ENCODE data around the gene EFNA3. TPM values are rescaled to one million over a fixed set of nuclear protein-coding genes. Genes with fewer than 3 reads are reported as not detected.
A peak's percentile ranks its signal among the peaks of the same experiment; 100 is the strongest.

The EFNA3 gene
- total RNA-seq, 1 donor from 2014 or later, result 9.8 TPM

- no peak for FAIRE-seq
- peak; percentile 78 to 88 for DNase-seq (ENCODE audit: low spot score in 2 of 2)
Measured at GRCh38 chr1:155044812-155045657, 33.6 kb upstream of the EFNA3 start.

- FAIRE-seq (no peak), DNase-seq (ENCODE audit: low spot score in 2 of 2) (no peak)
Measured at GRCh38 chr1:155048449-155049334, 29.9 kb upstream of the EFNA3 start.

- FAIRE-seq, result no peak
- DNase-seq (ENCODE audit: low spot score in 2 of 2), result no peak
Measured at GRCh38 chr1:155049651-155050559, 28.7 kb upstream of the EFNA3 start.

- DNase-seq (ENCODE audit: low spot score in 2 of 2) (peak; percentile 98 to 99), FAIRE-seq (no peak)
Measured at GRCh38 chr1:155050560-155051341, 27.9 kb upstream of the EFNA3 start, which contains the start of gene ADAM15. Gene ADAM15 (plus strand): TSS chr1:155051316. CDS start chr1:155051387, 71 bp downstream.

GRCh38 chr1:155051342-155051776 is 27.3 kb upstream of the EFNA3 start:
- FAIRE-seq, result no peak
- DNase-seq (ENCODE audit: low spot score in 2 of 2), result peak; percentile 35 to 52

GRCh38 chr1:155051777-155052398 is 26.7 kb upstream of the EFNA3 start:
- DNase-seq (ENCODE audit: low spot score in 2 of 2), result peak; percentile 64 to 68

GRCh38 chr1:155052439-155053395 is 25.9 kb upstream of the EFNA3 start:
- FAIRE-seq, result no peak

More at GRCh38 chr1:155051777-155052398, 26.7 kb upstream of the EFNA3 start:
- no peak for FAIRE-seq

GRCh38 chr1:155053531-155054105 is 25.0 kb upstream of the EFNA3 start:
- FAIRE-seq (no peak), DNase-seq (ENCODE audit: low spot score in 2 of 2) (no peak)

More at GRCh38 chr1:155052439-155053395, 25.9 kb upstream of the EFNA3 start:
- DNase-seq (ENCODE audit: low spot score in 2 of 2), result peak in 1 of 2 donors; percentile 37

- FAIRE-seq (no peak), DNase-seq (ENCODE audit: low spot score in 2 of 2) (no peak)
Measured at GRCh38 chr1:155057104-155057503, 21.5 kb upstream of the EFNA3 start.

GRCh38 chr1:155057788-155058211 is 20.8 kb upstream of the EFNA3 start:
- FAIRE-seq (no peak), DNase-seq (ENCODE audit: low spot score in 2 of 2) (no peak)

- DNase-seq (ENCODE audit: low spot score in 2 of 2) (no peak), FAIRE-seq (no peak)
Measured at GRCh38 chr1:155060736-155061135, 17.9 kb upstream of the EFNA3 start.

GRCh38 chr1:155061381-155062150 is 17.1 kb upstream of the EFNA3 start:
- DNase-seq (ENCODE audit: low spot score in 2 of 2) (peak; percentile 86 to 89), FAIRE-seq (no peak)

GRCh38 chr1:155062151-155062686 is 16.4 kb upstream of the EFNA3 start:
- no peak for FAIRE-seq
- DNase-seq (ENCODE audit: low spot score in 2 of 2), result no peak

- DNase-seq (ENCODE audit: low spot score in 2 of 2) (no peak), FAIRE-seq (no peak)
Measured at GRCh38 chr1:155062702-155063411, 15.8 kb upstream of the EFNA3 start.

- FAIRE-seq, result no peak
- DNase-seq (ENCODE audit: low spot score in 2 of 2), result peak; percentile 83 to 86
Measured at GRCh38 chr1:155063550-155064110, 15.0 kb upstream of the EFNA3 start, which contains the start of gene EFNA4. Gene EFNA4 (plus strand): TSS chr1:155063740. CDS start chr1:155063824, 84 bp downstream.
